K562 (cell line): ENCODE results near the gene OVOL2. TPM values are rescaled to one million over a fixed set of nuclear protein-coding genes. Genes with fewer than 3 reads are reported as not detected.

Experiments used
- ATAC-seq: fragments of 200-7000 bp; cut with Tn5 transposase; 3 replicates; pipeline ENCODE4 v1.9.1; 2020; ENCODE audit warnings: moderate library complexity
- BruUV-seq: library from RNA; stranded (reverse); fragments of 400-500 nt; replicated peaks from 2 replicates; lab custom pipeline; 2021; lab: Mats Ljungman, UMichigan
- CTCF ChIA-PET: fragments of 300-600 bp; formaldehyde crosslinking; extraction: SDS; loops from one replicate; lab custom pipeline; 2021; ENCODE audit warnings: low intra/inter-chr PET ratio; lab: Yijun Ruan, JAX
- POLR2A ChIA-PET: fragments of 300-600, 350-650 bp; sonication (Branson Sonifier 250); formaldehyde crosslinking; extraction: SDS; loops from one replicate; lab custom pipeline; 2021; ENCODE audit warnings: antibody characterized with exemption, inconsistent platforms; lab: Yijun Ruan, JAX
- DNase-seq, 4 experiments: peaks; one replicate each; pipeline versions ENCODE4 v3.0.0 to v3.0.0-alpha.2; 2011 to 2018; ENCODE audit warnings: low spot score in 3 of 4, mixed read lengths in 3 of 4; ENCODE audit errors: extremely low read depth in 1 of 4
- FAIRE-seq: peaks from 2 replicates; lab custom pipeline; 2011; peaks lifted over from hg19 to GRCh38; lab: Jason Lieb, UNC
- H2AFZ ChIP-seq: 2 replicates; pipeline ENCODE4 v1.6.0; 2011; ENCODE audit warnings: low read depth, low read length, control low read depth, inconsistent platforms
- H3K27ac ChIP-seq: fragments of 200-600 bp; 3 replicates; pipeline ENCODE4 v1.8.0; 2011; ENCODE audit warnings: low read depth, mild to moderate bottlenecking, control low read depth, inconsistent platforms, low read length, moderate library complexity, mixed read lengths; ENCODE audit errors: extremely low read depth
- H3K27me3 ChIP-seq, 2 experiments: fragments of 300-600 bp in 1 of 2; 2 replicates in 1 of 2; 3 replicates in 1 of 2; pipeline versions ENCODE4 v1.6.0 to v1.8.0; 2011; ENCODE audit warnings: inconsistent platforms in 2 of 2, low read length in 2 of 2, mild to moderate bottlenecking in 1 of 2, mixed read lengths in 1 of 2, moderate library complexity in 1 of 2; ENCODE audit not compliant: control insufficient read depth in 2 of 2, insufficient read depth in 2 of 2
- H3K36me3 ChIP-seq: fragments of 300-600 bp; 3 replicates; pipeline ENCODE4 v1.8.0; 2011; ENCODE audit warnings: mild to moderate bottlenecking, low read length, inconsistent platforms; ENCODE audit not compliant: control insufficient read depth, insufficient read depth
- H3K4me1 ChIP-seq, 2 experiments: fragments of 200-600 bp in 1 of 2; replicated peaks in 1 of 2; 2 replicates in 1 of 2; 3 replicates in 1 of 2; pipeline versions ENCODE4 v1.5.1 to v1.8.0; 2011; ENCODE audit warnings: inconsistent platforms in 2 of 2, low read length in 2 of 2, mild to moderate bottlenecking in 1 of 2, mixed read lengths in 1 of 2, moderate library complexity in 1 of 2; ENCODE audit not compliant: control insufficient read depth in 2 of 2, insufficient read depth in 2 of 2
- H3K4me2 ChIP-seq: 2 replicates; pipeline ENCODE4 v1.6.1; 2011; ENCODE audit warnings: low read length, control low read depth, inconsistent platforms, mixed read lengths; ENCODE audit not compliant: insufficient read depth
- H3K4me3 ChIP-seq: fragments of 200-600 bp; sonication (generic), shearing (Covaris generic); 2 replicates; pipeline ENCODE4 v1.5.1; 2016; ENCODE audit warnings: control low read depth, inconsistent platforms
- H3K79me2 ChIP-seq: fragments of 200-600 bp; 3 replicates; pipeline ENCODE4 v1.8.0; 2011; ENCODE audit warnings: low read length, inconsistent platforms; ENCODE audit not compliant: control insufficient read depth, insufficient read depth
- H3K9ac ChIP-seq, 2 experiments: 2 replicates each; pipeline versions ENCODE4 v1.6.0 to v1.6.1; 2011; ENCODE audit warnings: low read depth in 2 of 2, low read length in 2 of 2, control low read depth in 1 of 2, inconsistent platforms in 1 of 2, mild to moderate bottlenecking in 1 of 2, mixed read lengths in 1 of 2; ENCODE audit not compliant: insufficient read depth in 1 of 2
- H3K9me1 ChIP-seq: one replicate; pipeline ENCODE4 v1.6.0; 2011; ENCODE audit warnings: inconsistent platforms, mild to moderate bottlenecking, low read length, moderate library complexity; ENCODE audit not compliant: control insufficient read depth, insufficient read depth
- H3K9me3 ChIP-seq: replicated peaks from 2 replicates; pipeline ENCODE4 v1.5.1; 2011; ENCODE audit warnings: low read depth, low read length, inconsistent platforms; ENCODE audit not compliant: control insufficient read depth, insufficient read depth
- H4K20me1 ChIP-seq: replicated peaks from 2 replicates; pipeline ENCODE4 v1.6.1; 2011; ENCODE audit warnings: low read length, inconsistent platforms, mixed read lengths; ENCODE audit not compliant: control insufficient read depth, insufficient read depth
- ZNF146 ChIP-seq: IDR thresholded peaks from one replicate; pipeline ENCODE4 v1.6.1; 2018; ENCODE audit warnings: missing compliant biosample characterization; ENCODE audit not compliant: unreplicated experiment
- WGBS: fragments of 100-300 bp; shearing (Covaris generic); methylation state at CpG from one replicate; pipeline ENCODE4 v1.1.6; 2016; ENCODE audit warnings: low coverage, mixed read lengths; ENCODE audit not compliant: insufficient coverage; ENCODE audit errors: missing lambda C conversion rate; 5-methylcytosine and 5-hydroxymethylcytosine counted together
- in situ Hi-C: fragments of 300-500 bp; cut with MboI; formaldehyde crosslinking; loops from 4 replicates; pipeline ENCODE4 v1.15.0; 2018; ENCODE audit warnings: inconsistent platforms, mixed read lengths
- intact Hi-C: fragments of 100-400 bp; cut with micrococcal nuclease; formaldehyde crosslinking; loops from 2 replicates; pipeline ENCODE4 v1.14.2; 2022
- polyA plus RNA-seq, 8 experiments: library from polyadenylated mRNA; depleted of rRNA in 4 of 8; stranded (reverse) in 5 of 8; unstranded in 3 of 8; fragments of >200 nt; fragmentation: Nextera tagmentation in 2 of 8; fragmentation: Illumina TruSeq in 1 of 8; extraction: Ambion mirVana in 2 of 8; extraction: Trizol in 1 of 8; gene quantifications; 2 replicates each; pipeline versions ENCODE4 v1.2.1 to v1.2.3, GENCODE V29; 2011 to 2014; ENCODE audit warnings: inconsistent platforms in 1 of 8, missing spikeins in 1 of 8
- total RNA-seq, 7 experiments: library from RNA; depleted of rRNA in 6 of 7; stranded (reverse); fragments of >200 nt in 6 of 7; fragmentation: Illumina TruSeq in 2 of 7; extraction: Trizol in 2 of 7; gene quantifications; 2 replicates each; pipeline versions ENCODE4 v1.2.1 to v1.2.3, GENCODE V29; 2011 to 2021; ENCODE audit warnings: low replicate concordance in 1 of 7
- TF ChIP-seq, protein P1 (sequence below), 2 experiments: fragments of 450-650 bp; formaldehyde crosslinking in 1 of 2; IDR thresholded peaks; 2 replicates each; pipeline versions ENCODE4 v1.4.0 to v1.6.1; 2014 to 2020; ENCODE audit warnings: mild to moderate bottlenecking in 2 of 2, borderline replicate concordance in 1 of 2, low read depth in 1 of 2
- TF ChIP-seq, protein P2 (sequence below): sonication (generic); formaldehyde crosslinking; IDR thresholded peaks from 2 replicates; pipeline ENCODE4 v1.8.1; 2023; ENCODE audit warnings: mild to moderate bottlenecking, missing genetic modification reagents

Gene OVOL2
- total and polyA plus RNA-seq, 9 of the 15 experiments (the other 6 are each of a cell fraction or from before 2014, with no cell fraction given): not detected

- Histone ChIP-seq H3K9me1 (no peaks in the 10 kb centered on the region), H3K27ac (no peak overlapping the region), H3K9ac (no peak overlapping the region), H3K4me1 (peaks cover 0 to 5% of the 10 kb centered on the region in 2 experiments; a peak in 2 of 5 replicates), H3K9me3 (no peaks in the 10 kb centered on the region), H3K79me2 (no peaks in the 10 kb centered on the region), H3K4me3 (no peak overlapping the region), H3K4me2 (no peak overlapping the region), H2AFZ (no peak overlapping the region), H3K36me3 (no peaks in the 10 kb centered on the region), H4K20me1 (no peaks in the 10 kb centered on the region), H3K27me3 (peaks cover 0 to 7% of the 10 kb centered on the region in 2 experiments; a peak in 4 of 5 replicates)
- ChIA-PET CTCF (no interaction called here), POLR2A (no interaction called here)
- 0% methylated on average over 6 of the region's 6 CpGs for WGBS
- intact Hi-C loops (no loop called here), in situ Hi-C loops (no loop called here)
- ATAC-seq: no peak
- no peak for DNase-seq
- FAIRE-seq: no peak
- no TSS peak for BruUV-seq
- no peak for TF ChIP-seq ZNF146
- TF ChIP-seq, protein P1, sequence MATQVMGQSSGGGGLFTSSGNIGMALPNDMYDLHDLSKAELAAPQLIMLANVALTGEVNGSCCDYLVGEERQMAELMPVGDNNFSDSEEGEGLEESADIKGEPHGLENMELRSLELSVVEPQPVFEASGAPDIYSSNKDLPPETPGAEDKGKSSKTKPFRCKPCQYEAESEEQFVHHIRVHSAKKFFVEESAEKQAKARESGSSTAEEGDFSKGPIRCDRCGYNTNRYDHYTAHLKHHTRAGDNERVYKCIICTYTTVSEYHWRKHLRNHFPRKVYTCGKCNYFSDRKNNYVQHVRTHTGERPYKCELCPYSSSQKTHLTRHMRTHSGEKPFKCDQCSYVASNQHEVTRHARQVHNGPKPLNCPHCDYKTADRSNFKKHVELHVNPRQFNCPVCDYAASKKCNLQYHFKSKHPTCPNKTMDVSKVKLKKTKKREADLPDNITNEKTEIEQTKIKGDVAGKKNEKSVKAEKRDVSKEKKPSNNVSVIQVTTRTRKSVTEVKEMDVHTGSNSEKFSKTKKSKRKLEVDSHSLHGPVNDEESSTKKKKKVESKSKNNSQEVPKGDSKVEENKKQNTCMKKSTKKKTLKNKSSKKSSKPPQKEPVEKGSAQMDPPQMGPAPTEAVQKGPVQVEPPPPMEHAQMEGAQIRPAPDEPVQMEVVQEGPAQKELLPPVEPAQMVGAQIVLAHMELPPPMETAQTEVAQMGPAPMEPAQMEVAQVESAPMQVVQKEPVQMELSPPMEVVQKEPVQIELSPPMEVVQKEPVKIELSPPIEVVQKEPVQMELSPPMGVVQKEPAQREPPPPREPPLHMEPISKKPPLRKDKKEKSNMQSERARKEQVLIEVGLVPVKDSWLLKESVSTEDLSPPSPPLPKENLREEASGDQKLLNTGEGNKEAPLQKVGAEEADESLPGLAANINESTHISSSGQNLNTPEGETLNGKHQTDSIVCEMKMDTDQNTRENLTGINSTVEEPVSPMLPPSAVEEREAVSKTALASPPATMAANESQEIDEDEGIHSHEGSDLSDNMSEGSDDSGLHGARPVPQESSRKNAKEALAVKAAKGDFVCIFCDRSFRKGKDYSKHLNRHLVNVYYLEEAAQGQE (IDR thresholded peaks at IDR 0.05; ENCODE audit: borderline replicate concordance): no peak
- TF ChIP-seq, protein P1 (CRISPR knock-in tag; IDR thresholded peaks at IDR 0.05; ENCODE audit: low read depth): no peak
- TF ChIP-seq, protein P2, sequence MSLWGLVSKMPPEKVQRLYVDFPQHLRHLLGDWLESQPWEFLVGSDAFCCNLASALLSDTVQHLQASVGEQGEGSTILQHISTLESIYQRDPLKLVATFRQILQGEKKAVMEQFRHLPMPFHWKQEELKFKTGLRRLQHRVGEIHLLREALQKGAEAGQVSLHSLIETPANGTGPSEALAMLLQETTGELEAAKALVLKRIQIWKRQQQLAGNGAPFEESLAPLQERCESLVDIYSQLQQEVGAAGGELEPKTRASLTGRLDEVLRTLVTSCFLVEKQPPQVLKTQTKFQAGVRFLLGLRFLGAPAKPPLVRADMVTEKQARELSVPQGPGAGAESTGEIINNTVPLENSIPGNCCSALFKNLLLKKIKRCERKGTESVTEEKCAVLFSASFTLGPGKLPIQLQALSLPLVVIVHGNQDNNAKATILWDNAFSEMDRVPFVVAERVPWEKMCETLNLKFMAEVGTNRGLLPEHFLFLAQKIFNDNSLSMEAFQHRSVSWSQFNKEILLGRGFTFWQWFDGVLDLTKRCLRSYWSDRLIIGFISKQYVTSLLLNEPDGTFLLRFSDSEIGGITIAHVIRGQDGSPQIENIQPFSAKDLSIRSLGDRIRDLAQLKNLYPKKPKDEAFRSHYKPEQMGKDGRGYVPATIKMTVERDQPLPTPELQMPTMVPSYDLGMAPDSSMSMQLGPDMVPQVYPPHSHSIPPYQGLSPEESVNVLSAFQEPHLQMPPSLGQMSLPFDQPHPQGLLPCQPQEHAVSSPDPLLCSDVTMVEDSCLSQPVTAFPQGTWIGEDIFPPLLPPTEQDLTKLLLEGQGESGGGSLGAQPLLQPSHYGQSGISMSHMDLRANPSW (CRISPR knock-in tag): no peak
Observed at GRCh38 chr20:18063676-18064075, 6.0 kb upstream of the OVOL2 start.
